ENCODE measurements around the gene FTSJ3.

GRCh38 chr17:63831505-63831904 lies 4.0 kb upstream of the FTSJ3 start:
- no peak for TF ChIP-seq EZH2 (IDR thresholded peaks at IDR 0.05; ENCODE audit: insufficient read depth, poor library complexity, severe bottlenecking)
- TF ChIP-seq EZH2phosphoT487 (IDR thresholded peaks at IDR 0.05; ENCODE audit: insufficient read depth, low read depth), result no peak
